ENCODE results near the gene TRAP1. TPM values are rescaled to one million over a fixed set of nuclear protein-coding genes. Genes with fewer than 3 reads are reported as not detected.

Gene TRAP1
- total RNA-seq, 1 experiment from 2014 or later = 137 TPM

GRCh38 chr16:3725276-3725675 is 8.0 kb upstream of the TRAP1 start:
- in situ Hi-C loops (cut with HindIII; ENCODE audit: low pct_unique_long_range_greater_than_20kb, low sequenced_read_pairs) = no loop called here
- intact Hi-C loops (cut with micrococcal nuclease; ENCODE audit: unreplicated experiment) = no loop called here
- Histone ChIP-seq H3K9me3 (ENCODE audit: control insufficient read depth, insufficient read depth, low read depth, low read length) (no peaks in the 10 kb centered on the region), H3K4me1 (ENCODE audit: control insufficient read depth, insufficient read depth, low read length) (no peaks in the 10 kb centered on the region), H3K27me3 (ENCODE audit: control insufficient read depth, insufficient read depth, low read length) (no peaks in the 10 kb centered on the region), H3K36me3 (ENCODE audit: control insufficient read depth, insufficient read depth, low read length) (peaks cover 2% of the 10 kb centered on the region; the same call in 1 of the 2 replicates), H3K4me3 (ENCODE audit: low read depth in 2 of 2, low read length in 2 of 2) (no peak overlapping the region), H3K27ac (ENCODE audit: low read length) (no peak overlapping the region)
- POLR2A ChIA-PET = interaction anchor here (0.5 to 0.6 kb wide), 2 partner anchors 15 to 53 kb away, joined by 3 to 7 read pairs; no protein-coding TSS in a partner anchor
- DNase-seq (ENCODE audit: low read depth, low spot score) (no peak), ATAC-seq (no peak)
- TF ChIP-seq, protein P1, sequence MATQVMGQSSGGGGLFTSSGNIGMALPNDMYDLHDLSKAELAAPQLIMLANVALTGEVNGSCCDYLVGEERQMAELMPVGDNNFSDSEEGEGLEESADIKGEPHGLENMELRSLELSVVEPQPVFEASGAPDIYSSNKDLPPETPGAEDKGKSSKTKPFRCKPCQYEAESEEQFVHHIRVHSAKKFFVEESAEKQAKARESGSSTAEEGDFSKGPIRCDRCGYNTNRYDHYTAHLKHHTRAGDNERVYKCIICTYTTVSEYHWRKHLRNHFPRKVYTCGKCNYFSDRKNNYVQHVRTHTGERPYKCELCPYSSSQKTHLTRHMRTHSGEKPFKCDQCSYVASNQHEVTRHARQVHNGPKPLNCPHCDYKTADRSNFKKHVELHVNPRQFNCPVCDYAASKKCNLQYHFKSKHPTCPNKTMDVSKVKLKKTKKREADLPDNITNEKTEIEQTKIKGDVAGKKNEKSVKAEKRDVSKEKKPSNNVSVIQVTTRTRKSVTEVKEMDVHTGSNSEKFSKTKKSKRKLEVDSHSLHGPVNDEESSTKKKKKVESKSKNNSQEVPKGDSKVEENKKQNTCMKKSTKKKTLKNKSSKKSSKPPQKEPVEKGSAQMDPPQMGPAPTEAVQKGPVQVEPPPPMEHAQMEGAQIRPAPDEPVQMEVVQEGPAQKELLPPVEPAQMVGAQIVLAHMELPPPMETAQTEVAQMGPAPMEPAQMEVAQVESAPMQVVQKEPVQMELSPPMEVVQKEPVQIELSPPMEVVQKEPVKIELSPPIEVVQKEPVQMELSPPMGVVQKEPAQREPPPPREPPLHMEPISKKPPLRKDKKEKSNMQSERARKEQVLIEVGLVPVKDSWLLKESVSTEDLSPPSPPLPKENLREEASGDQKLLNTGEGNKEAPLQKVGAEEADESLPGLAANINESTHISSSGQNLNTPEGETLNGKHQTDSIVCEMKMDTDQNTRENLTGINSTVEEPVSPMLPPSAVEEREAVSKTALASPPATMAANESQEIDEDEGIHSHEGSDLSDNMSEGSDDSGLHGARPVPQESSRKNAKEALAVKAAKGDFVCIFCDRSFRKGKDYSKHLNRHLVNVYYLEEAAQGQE (IDR thresholded peaks at IDR 0.05; ENCODE audit: insufficient read depth in 1 of 2, low read depth in 2 of 2, low read length in 1 of 2) = no peak
- TF ChIP-seq, protein P2, sequence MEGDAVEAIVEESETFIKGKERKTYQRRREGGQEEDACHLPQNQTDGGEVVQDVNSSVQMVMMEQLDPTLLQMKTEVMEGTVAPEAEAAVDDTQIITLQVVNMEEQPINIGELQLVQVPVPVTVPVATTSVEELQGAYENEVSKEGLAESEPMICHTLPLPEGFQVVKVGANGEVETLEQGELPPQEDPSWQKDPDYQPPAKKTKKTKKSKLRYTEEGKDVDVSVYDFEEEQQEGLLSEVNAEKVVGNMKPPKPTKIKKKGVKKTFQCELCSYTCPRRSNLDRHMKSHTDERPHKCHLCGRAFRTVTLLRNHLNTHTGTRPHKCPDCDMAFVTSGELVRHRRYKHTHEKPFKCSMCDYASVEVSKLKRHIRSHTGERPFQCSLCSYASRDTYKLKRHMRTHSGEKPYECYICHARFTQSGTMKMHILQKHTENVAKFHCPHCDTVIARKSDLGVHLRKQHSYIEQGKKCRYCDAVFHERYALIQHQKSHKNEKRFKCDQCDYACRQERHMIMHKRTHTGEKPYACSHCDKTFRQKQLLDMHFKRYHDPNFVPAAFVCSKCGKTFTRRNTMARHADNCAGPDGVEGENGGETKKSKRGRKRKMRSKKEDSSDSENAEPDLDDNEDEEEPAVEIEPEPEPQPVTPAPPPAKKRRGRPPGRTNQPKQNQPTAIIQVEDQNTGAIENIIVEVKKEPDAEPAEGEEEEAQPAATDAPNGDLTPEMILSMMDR (IDR thresholded peaks at IDR 0.05) = no peak
- TF ChIP-seq POLR2AphosphoS5 (IDR thresholded peaks at IDR 0.05; ENCODE audit: low read depth, low read length) = no peak
- no peak for TF ChIP-seq SIN3A (IDR thresholded peaks at IDR 0.05; ENCODE audit: borderline replicate concordance, insufficient read depth, low read depth, low read length)
- no peak for TF ChIP-seq TCF7L2 (IDR thresholded peaks at IDR 0.05; ENCODE audit: low read depth, low read length)
- CTCF ChIA-PET = no interaction called here
- no TSS peak for BruUV-seq (replicated peaks)

- Histone ChIP-seq H3K9me3 (ENCODE audit: control insufficient read depth, insufficient read depth, low read depth, low read length) (no peaks in the 10 kb centered on the region), H3K4me1 (ENCODE audit: control insufficient read depth, insufficient read depth, low read length) (peaks cover 4% of the 10 kb centered on the region), H3K4me3 (ENCODE audit: low read depth in 2 of 2, low read length in 2 of 2) (no peak overlapping the region), H3K27me3 (ENCODE audit: control insufficient read depth, insufficient read depth, low read length) (no peaks in the 10 kb centered on the region), H3K36me3 (ENCODE audit: control insufficient read depth, insufficient read depth, low read length) (peaks cover 2% of the 10 kb centered on the region; the same call in 1 of the 2 replicates), H3K27ac (ENCODE audit: low read length) (no peak overlapping the region)
- ChIA-PET CTCF (no interaction called here), POLR2A (no interaction called here)
- TF ChIP-seq SIN3A (IDR thresholded peaks at IDR 0.05; ENCODE audit: borderline replicate concordance, insufficient read depth, low read depth, low read length) (no peak), TCF7L2 (IDR thresholded peaks at IDR 0.05; ENCODE audit: low read depth, low read length) (no peak), POLR2AphosphoS5 (IDR thresholded peaks at IDR 0.05; ENCODE audit: low read depth, low read length) (no peak)
- TF ChIP-seq, protein P2 (IDR thresholded peaks at IDR 0.05) = no peak
- TF ChIP-seq, protein P1 (IDR thresholded peaks at IDR 0.05; ENCODE audit: insufficient read depth in 1 of 2, low read depth in 2 of 2, low read length in 1 of 2) = no peak
- ATAC-seq (no peak), DNase-seq (ENCODE audit: low read depth, low spot score) (no peak)
- BruUV-seq (replicated peaks) = no TSS peak
- intact Hi-C loops (cut with micrococcal nuclease; ENCODE audit: unreplicated experiment) = no loop called here
- in situ Hi-C loops (cut with HindIII; ENCODE audit: low pct_unique_long_range_greater_than_20kb, low sequenced_read_pairs) = no loop called here
These were observed 5.2 kb upstream of the TRAP1 start for GRCh38 chr16:3722508-3722907.

All from Panc1 (cell line).